Naive thymus-derived CD8-positive, alpha-beta T cell (primary cell): ENCODE results near the gene MAPKAP1. TPM values are rescaled to one million over a fixed set of nuclear protein-coding genes. Genes with fewer than 3 reads are reported as not detected.

Experiments
- ATAC-seq, 2 donors: fragments of 150-1000 bp; cut with Tn5 transposase in 1 of 2; sonication (Bioruptor Pico), chemical (Tn5 transposase) in 1 of 2; 1 replicate in 1 of 2; 2 replicates in 1 of 2; pipeline ENCODE4 v1.10.0; 2021; ENCODE audit warnings: mild to moderate bottlenecking in 2 of 2, moderate library complexity in 2 of 2
- POLR2A ChIA-PET: fragments of 350-600 bp; sonication (Branson Sonifier 250); formaldehyde crosslinking; loops from one replicate; lab custom pipeline; 2021; ENCODE audit warnings: antibody characterized with exemption; lab: Charles Lee
- DNase-seq, 10 donors: peaks; one replicate each; pipeline versions ENCODE4 v3.0.0 to v3.0.0-alpha.2; 2020 to 2022
- H3K27ac Mint-ChIP-seq, 10 donors: one replicate each; pipeline ENCODE4 v1.8.0; 2020 to 2022; ENCODE audit warnings: mild to moderate bottlenecking in 10 of 10, mixed read lengths in 10 of 10, moderate library complexity in 4 of 10, inconsistent platforms in 1 of 10
- H3K27me3 Mint-ChIP-seq, 5 donors: one replicate each; pipeline ENCODE4 v1.8.0; 2021 to 2022; ENCODE audit warnings: mixed read lengths in 5 of 5
- H3K36me3 Mint-ChIP-seq, 3 donors: one replicate each; pipeline ENCODE4 v1.8.0; 2020 to 2022; ENCODE audit warnings: mixed read lengths in 3 of 3, mild to moderate bottlenecking in 2 of 3, inconsistent platforms in 1 of 3
- H3K4me1 Mint-ChIP-seq, 4 donors: one replicate each; pipeline ENCODE4 v1.8.0; 2021 to 2022; ENCODE audit warnings: mixed read lengths in 4 of 4
- H3K4me3 Mint-ChIP-seq, 10 donors: one replicate each; pipeline ENCODE4 v1.8.0; 2020 to 2022; ENCODE audit warnings: mild to moderate bottlenecking in 10 of 10, mixed read lengths in 10 of 10, moderate library complexity in 6 of 10, inconsistent platforms in 1 of 10
- H3K9me3 Mint-ChIP-seq, 9 donors: one replicate each; pipeline ENCODE4 v1.8.0; 2020 to 2022; ENCODE audit warnings: mixed read lengths in 9 of 9, mild to moderate bottlenecking in 3 of 9, inconsistent platforms in 1 of 9, moderate library complexity in 1 of 9
- polyA plus RNA-seq, 3 donors: library from polyadenylated mRNA; unstranded; fragments of 300-500 nt; fragmentation: Illumina TruSeq; gene quantifications; one replicate each; pipeline ENCODE4 v1.2.3, GENCODE V29; 2021
- total RNA-seq, 8 experiments: library from RNA in 2 of 8; stranded (reverse) in 2 of 8; gene quantifications; one replicate each; pipeline ENCODE4 v1.2.3 and lab custom pipeline; 2021 to 2026

Gene MAPKAP1
- total and polyA plus RNA-seq, 5 experiments from 2014 or later = 50.0 to 69.6 (median 53.5) TPM

- Mint-ChIP-seq H3K9me3 (no peaks in the 10 kb centered on the region), H3K36me3 (peaks cover 0 to 5% (median 0%) of the 10 kb centered on the region in 3 donors), H3K4me1 (peaks cover 15 to 59% (median 33%) of the 10 kb centered on the region in 4 donors), H3K4me3 (no peak overlapping the region), H3K27ac (peak overlapping the region in 1 of 10 donors; percentile 65), H3K27me3 (no peaks in the 10 kb centered on the region)
- ATAC-seq (no peak), DNase-seq (no peak)
- POLR2A ChIA-PET = no interaction called here
Measured at GRCh38 chr9:125609744-125610143, 97.3 kb downstream of the MAPKAP1 start.

- Mint-ChIP-seq H3K4me1 (peaks cover 17 to 57% (median 36%) of the 10 kb centered on the region in 4 donors), H3K27ac (no peak overlapping the region), H3K9me3 (no peaks in the 10 kb centered on the region)
Measured at GRCh38 chr9:125608489-125609224, 98.4 kb downstream of the MAPKAP1 start.

GRCh38 chr9:125604196-125604595 is 102.8 kb downstream of the MAPKAP1 start:
- H3K4me3 Mint-ChIP-seq = no peak overlapping the region

More at GRCh38 chr9:125608489-125609224, 98.4 kb downstream of the MAPKAP1 start:
- no peak overlapping the region for H3K4me3 Mint-ChIP-seq
- no peaks in the 10 kb centered on the region for H3K27me3 Mint-ChIP-seq
- no peak for DNase-seq
- no peak for ATAC-seq
- peaks cover 0 to 5% (median 0%) of the 10 kb centered on the region in 3 donors for H3K36me3 Mint-ChIP-seq
- POLR2A ChIA-PET = interaction anchor here (0.6 kb wide), 1 partner anchor 257 kb away, joined by 5 read pairs; no protein-coding TSS in a partner anchor

GRCh38 chr9:125603478-125604021 is 103.5 kb downstream of the MAPKAP1 start:
- Mint-ChIP-seq H3K4me1 (peaks cover 14 to 49% (median 35%) of the 10 kb centered on the region in 4 donors), H3K27ac (no peak overlapping the region), H3K36me3 (peaks cover 0 to 17% (median 10%) of the 10 kb centered on the region in 3 donors), H3K9me3 (no peaks in the 10 kb centered on the region), H3K27me3 (no peaks in the 10 kb centered on the region), H3K4me3 (no peak overlapping the region)
- ATAC-seq (no peak), DNase-seq (no peak)
- POLR2A ChIA-PET = no interaction called here

More at GRCh38 chr9:125604196-125604595, 102.8 kb downstream of the MAPKAP1 start:
- peaks cover 14 to 53% (median 36%) of the 10 kb centered on the region in 4 donors for H3K4me1 Mint-ChIP-seq
- H3K27me3 Mint-ChIP-seq = no peaks in the 10 kb centered on the region
- H3K9me3 Mint-ChIP-seq = no peaks in the 10 kb centered on the region
- no peak overlapping the region for H3K27ac Mint-ChIP-seq
- H3K36me3 Mint-ChIP-seq = peaks cover 0 to 15% (median 12%) of the 10 kb centered on the region in 3 donors
- DNase-seq (no peak), ATAC-seq (no peak)
- POLR2A ChIA-PET = no interaction called here

- ATAC-seq = no peak
- peaks cover 0 to 21% (median 8%) of the 10 kb centered on the region in 3 donors for H3K36me3 Mint-ChIP-seq
- no peak overlapping the region for H3K4me3 Mint-ChIP-seq
- H3K4me1 Mint-ChIP-seq = peaks cover 15 to 47% (median 29%) of the 10 kb centered on the region in 4 donors
- POLR2A ChIA-PET = no interaction called here
- no peaks in the 10 kb centered on the region for H3K9me3 Mint-ChIP-seq
- H3K27ac Mint-ChIP-seq = peak overlapping the region in 2 of 10 donors; percentile 54 to 71
- no peaks in the 10 kb centered on the region for H3K27me3 Mint-ChIP-seq
- DNase-seq = no peak
Measured at GRCh38 chr9:125601961-125602360, 105.0 kb downstream of the MAPKAP1 start.

- no peak overlapping the region for H3K4me3 Mint-ChIP-seq
- peaks cover 20 to 51% (median 27%) of the 10 kb centered on the region in 4 donors for H3K4me1 Mint-ChIP-seq
- H3K27ac Mint-ChIP-seq = no peak overlapping the region
- POLR2A ChIA-PET = no interaction called here
- DNase-seq = no peak
- no peaks in the 10 kb centered on the region for H3K27me3 Mint-ChIP-seq
- no peaks in the 10 kb centered on the region for H3K9me3 Mint-ChIP-seq
- no peak for ATAC-seq
- peaks cover 0 to 29% (median 19%) of the 10 kb centered on the region in 3 donors for H3K36me3 Mint-ChIP-seq
Measured at GRCh38 chr9:125600194-125600593, 106.8 kb downstream of the MAPKAP1 start.

GRCh38 chr9:125594223-125594610 is 112.8 kb downstream of the MAPKAP1 start:
- no peaks in the 10 kb centered on the region for H3K9me3 Mint-ChIP-seq
- ATAC-seq (no peak), DNase-seq (no peak)
- POLR2A ChIA-PET = no interaction called here
- no peaks in the 10 kb centered on the region for H3K27me3 Mint-ChIP-seq
- H3K27ac Mint-ChIP-seq = peak overlapping the region in 3 of 10 donors; percentile 18 to 60 (median 43)
- H3K36me3 Mint-ChIP-seq = peaks cover 0 to 19% (median 12%) of the 10 kb centered on the region in 3 donors
- peaks cover 25 to 47% (median 27%) of the 10 kb centered on the region in 4 donors for H3K4me1 Mint-ChIP-seq
- H3K4me3 Mint-ChIP-seq = no peak overlapping the region

GRCh38 chr9:125593581-125594222 is 113.3 kb downstream of the MAPKAP1 start:
- no peak for DNase-seq
- H3K9me3 Mint-ChIP-seq = no peaks in the 10 kb centered on the region
- no peak for ATAC-seq
- POLR2A ChIA-PET = no interaction called here
- peak overlapping the region in 4 of 10 donors; percentile 18 to 60 (median 44) for H3K27ac Mint-ChIP-seq
- H3K4me3 Mint-ChIP-seq = no peak overlapping the region
- H3K4me1 Mint-ChIP-seq = peaks cover 27 to 50% (median 28%) of the 10 kb centered on the region in 4 donors
- H3K27me3 Mint-ChIP-seq = no peaks in the 10 kb centered on the region
- H3K36me3 Mint-ChIP-seq = peaks cover 0 to 17% (median 11%) of the 10 kb centered on the region in 3 donors

- Mint-ChIP-seq H3K36me3 (peaks cover 0 to 13% (median 11%) of the 10 kb centered on the region in 3 donors), H3K4me1 (peaks cover 30 to 54% (median 31%) of the 10 kb centered on the region in 4 donors), H3K27ac (no peak overlapping the region), H3K9me3 (no peaks in the 10 kb centered on the region), H3K27me3 (no peaks in the 10 kb centered on the region), H3K4me3 (no peak overlapping the region)
- ATAC-seq (no peak), DNase-seq (no peak)
- POLR2A ChIA-PET = no interaction called here
Measured at GRCh38 chr9:125591888-125592287, 115.1 kb downstream of the MAPKAP1 start.

GRCh38 chr9:125591245-125591644 is 115.8 kb downstream of the MAPKAP1 start:
- POLR2A ChIA-PET = no interaction called here
- peaks cover 0 to 12% (median 11%) of the 10 kb centered on the region in 3 donors for H3K36me3 Mint-ChIP-seq
- no peak for ATAC-seq
- no peaks in the 10 kb centered on the region for H3K9me3 Mint-ChIP-seq
- DNase-seq = no peak
- H3K4me1 Mint-ChIP-seq = peaks cover 34 to 56% (median 38%) of the 10 kb centered on the region in 4 donors
- H3K27me3 Mint-ChIP-seq = no peaks in the 10 kb centered on the region
- no peak overlapping the region for H3K4me3 Mint-ChIP-seq
- H3K27ac Mint-ChIP-seq = peak overlapping the region in 1 of 10 donors; percentile 67

- POLR2A ChIA-PET = no interaction called here
- Mint-ChIP-seq H3K4me1 (peaks cover 30 to 45% (median 35%) of the 10 kb centered on the region in 4 donors), H3K9me3 (no peaks in the 10 kb centered on the region), H3K27me3 (no peaks in the 10 kb centered on the region), H3K36me3 (peaks cover 0 to 19% (median 9%) of the 10 kb centered on the region in 3 donors), H3K4me3 (no peak overlapping the region), H3K27ac (peak overlapping the region in 1 of 10 donors; percentile 87)
- DNase-seq (no peak), ATAC-seq (no peak)
Measured at GRCh38 chr9:125589287-125589686, 117.7 kb downstream of the MAPKAP1 start.

- POLR2A ChIA-PET = no interaction called here
- Mint-ChIP-seq H3K4me1 (peaks cover 22 to 36% (median 28%) of the 10 kb centered on the region in 4 donors), H3K27ac (no peak overlapping the region), H3K9me3 (no peaks in the 10 kb centered on the region), H3K36me3 (peaks cover 0 to 30% (median 16%) of the 10 kb centered on the region in 3 donors), H3K4me3 (no peak overlapping the region), H3K27me3 (no peaks in the 10 kb centered on the region)
- no peak for ATAC-seq
- no peak for DNase-seq
Measured at GRCh38 chr9:125587819-125588460, 119.1 kb downstream of the MAPKAP1 start.
